GM12873 (cell line): ENCODE measurements around the gene MAGEA9B.
"Not testable (repeated sequence)": the region's sequence is repeated elsewhere in the genome, so short reads cannot be mapped to it uniquely, and the experiment has no call there.

Source experiments
- TF ChIP-seq, protein P1 (sequence below): IDR thresholded peaks from 2 replicates; pipeline ENCODE4 v1.5.1; 2012; ENCODE audit warnings: low read depth, mild to moderate bottlenecking, moderate library complexity, low read length, control low read depth; ENCODE audit not compliant: insufficient read depth; ENCODE audit errors: missing control alignments

The MAGEA9B gene, protein sequence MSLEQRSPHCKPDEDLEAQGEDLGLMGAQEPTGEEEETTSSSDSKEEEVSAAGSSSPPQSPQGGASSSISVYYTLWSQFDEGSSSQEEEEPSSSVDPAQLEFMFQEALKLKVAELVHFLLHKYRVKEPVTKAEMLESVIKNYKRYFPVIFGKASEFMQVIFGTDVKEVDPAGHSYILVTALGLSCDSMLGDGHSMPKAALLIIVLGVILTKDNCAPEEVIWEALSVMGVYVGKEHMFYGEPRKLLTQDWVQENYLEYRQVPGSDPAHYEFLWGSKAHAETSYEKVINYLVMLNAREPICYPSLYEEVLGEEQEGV

DNA sequence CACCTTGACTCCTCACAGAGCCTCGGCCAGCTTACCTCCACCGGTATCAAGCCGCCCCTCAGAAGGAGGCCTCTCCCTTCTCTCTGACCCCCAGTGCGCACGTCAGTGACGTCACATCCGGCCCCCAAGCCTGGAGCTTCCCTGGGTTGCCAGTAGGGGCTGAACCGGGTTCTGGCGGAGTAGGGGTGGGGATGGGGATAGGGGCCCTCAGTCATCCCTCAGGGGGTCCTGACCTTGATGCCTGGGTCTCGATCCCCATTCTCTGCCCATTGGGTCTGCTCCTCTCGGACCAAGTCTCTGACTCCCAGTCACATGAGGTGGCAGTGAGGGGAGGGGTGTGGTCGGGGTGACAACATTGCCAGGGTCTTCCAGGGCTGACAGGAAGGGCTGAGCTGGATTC, at the start of gene MAGEA9B:
MAGEA9B (minus strand) TSS at position 101 of the 400 bp plus-strand sequence. CDS start 4,280 bp downstream, outside the sequence.
- TF ChIP-seq, protein P1, sequence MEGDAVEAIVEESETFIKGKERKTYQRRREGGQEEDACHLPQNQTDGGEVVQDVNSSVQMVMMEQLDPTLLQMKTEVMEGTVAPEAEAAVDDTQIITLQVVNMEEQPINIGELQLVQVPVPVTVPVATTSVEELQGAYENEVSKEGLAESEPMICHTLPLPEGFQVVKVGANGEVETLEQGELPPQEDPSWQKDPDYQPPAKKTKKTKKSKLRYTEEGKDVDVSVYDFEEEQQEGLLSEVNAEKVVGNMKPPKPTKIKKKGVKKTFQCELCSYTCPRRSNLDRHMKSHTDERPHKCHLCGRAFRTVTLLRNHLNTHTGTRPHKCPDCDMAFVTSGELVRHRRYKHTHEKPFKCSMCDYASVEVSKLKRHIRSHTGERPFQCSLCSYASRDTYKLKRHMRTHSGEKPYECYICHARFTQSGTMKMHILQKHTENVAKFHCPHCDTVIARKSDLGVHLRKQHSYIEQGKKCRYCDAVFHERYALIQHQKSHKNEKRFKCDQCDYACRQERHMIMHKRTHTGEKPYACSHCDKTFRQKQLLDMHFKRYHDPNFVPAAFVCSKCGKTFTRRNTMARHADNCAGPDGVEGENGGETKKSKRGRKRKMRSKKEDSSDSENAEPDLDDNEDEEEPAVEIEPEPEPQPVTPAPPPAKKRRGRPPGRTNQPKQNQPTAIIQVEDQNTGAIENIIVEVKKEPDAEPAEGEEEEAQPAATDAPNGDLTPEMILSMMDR, result not testable (repeated sequence)

DNA sequence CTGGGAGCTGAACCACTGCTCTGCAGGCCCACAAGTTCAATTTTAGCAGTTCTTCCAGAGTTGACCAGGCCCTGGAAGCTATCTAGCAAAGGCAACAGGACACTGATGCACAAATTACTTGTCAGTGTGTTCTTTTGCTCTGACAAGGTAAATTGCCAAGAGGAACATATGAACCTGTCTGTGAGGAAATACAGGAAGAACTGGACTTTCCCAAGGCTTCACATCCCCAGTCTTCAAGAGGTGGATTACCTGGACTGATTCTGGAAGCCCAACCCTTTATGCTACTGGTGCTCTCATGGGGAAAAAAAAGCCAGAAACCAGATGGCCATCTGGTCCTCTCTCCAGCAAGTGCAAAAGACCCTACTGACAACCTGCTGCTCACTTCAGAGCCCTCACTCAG, 46.3 kb upstream of the MAGEA9B start:
- TF ChIP-seq, protein P1, result no peak

DNA sequence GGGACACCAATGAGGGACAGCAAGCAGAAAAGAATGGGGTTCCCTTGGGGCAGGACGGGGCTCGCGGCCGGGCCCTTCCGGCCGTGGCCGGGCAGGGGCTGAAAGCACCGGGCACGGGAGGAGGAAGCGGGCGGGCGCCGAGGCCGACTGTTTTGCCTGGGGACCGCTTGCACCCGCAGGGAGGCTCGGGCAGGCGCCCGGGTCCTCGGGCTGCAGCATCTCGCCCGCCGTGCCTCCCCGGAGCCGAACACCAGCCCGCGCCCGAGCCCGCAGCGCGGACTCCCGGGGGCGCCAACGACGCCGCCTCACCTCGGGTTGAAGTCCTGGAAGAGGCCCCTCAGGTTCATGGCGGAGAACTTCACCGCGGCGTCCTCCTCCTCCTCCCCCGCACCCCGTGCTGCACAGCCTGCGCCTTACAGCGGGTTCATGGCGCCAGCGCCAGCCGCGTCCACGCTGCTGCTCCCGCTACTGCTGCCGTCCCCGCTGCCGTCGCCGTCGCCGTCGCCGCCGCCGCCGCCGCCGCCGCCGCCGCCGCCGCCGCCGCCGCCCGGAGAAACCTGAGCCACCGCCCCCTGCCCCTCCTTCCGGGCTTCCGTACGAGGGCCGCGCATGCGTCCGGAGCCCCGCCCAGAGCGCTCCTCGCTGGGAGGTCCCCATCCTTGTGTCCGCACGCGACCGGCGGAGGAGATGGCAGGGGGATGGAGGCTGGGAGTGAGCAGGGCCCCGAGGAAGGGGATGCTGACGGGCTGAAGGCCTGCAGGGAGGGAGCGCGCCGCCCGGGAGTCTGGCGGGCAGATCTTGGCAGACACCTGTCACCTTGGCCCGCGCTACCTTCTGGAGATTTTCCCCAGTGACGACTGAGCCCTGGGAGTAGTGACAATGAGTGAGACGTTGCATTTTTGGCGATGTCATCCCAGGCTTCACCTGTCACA, 44.2 kb upstream of the MAGEA9B start, which contains the start of gene TMEM185A:
TMEM185A (minus strand) TSS at position 559 of the 932 bp plus-strand sequence; CDS start at position 347, 212 bp downstream.
- TF ChIP-seq, protein P1, result no peak

DNA sequence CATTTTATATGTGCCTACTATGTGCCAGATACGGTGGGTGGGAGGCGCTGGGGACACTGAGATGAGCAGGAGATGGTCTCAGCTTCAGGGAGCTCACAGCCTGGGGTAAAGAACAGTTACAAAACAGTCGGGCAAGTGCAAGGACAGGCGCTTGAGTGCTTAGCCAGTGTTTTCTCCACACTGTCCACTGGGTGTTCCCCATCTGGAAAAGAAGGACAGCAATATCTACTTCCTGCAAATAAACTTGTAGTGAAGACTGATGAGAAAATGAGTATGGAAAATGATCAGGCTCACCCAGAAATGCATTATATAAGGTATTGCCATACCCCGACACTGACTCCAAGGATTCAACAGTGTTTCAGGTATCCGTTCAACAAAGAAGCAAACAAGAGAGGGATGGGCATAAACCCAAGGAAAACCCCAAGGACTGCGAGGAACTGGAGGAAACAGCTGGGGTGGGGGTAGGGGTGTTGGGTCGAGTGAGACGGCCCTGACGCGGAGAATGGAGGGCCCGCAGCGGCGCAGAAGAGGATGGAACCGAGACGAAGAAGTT, 43.5 kb upstream of the MAGEA9B start:
- TF ChIP-seq, protein P1, result no peak

DNA sequence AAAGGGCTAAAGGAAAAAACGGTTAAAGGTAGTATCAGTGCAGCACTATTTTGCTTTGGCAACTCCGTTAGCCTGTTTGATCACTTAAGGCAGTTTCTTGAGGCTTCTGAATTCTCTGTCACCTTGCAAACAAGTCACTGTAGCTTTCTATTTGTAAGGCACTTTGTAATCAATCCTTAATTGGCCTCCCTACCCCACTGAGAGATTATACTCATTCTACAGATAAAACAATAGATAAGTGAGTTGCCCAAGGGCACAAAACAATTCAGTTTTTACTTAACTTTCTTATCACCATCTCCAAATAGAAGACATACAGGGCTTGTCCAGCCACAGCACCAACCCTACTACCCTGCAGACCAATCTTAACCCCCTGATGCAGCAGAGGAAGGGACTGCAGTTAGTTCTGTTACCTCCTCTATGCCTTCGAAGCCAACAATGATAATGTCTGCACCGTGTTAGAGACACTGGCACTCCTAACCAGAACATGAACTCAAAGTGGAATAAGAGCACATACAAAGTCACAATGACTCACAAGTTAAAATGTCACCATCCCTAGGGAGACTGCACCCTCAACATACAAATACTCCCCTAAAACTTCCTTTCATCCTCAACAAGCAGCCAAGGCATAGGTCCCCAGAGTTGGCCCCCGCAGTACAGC, 42.6 kb upstream of the MAGEA9B start:
- TF ChIP-seq, protein P1, result no peak

DNA sequence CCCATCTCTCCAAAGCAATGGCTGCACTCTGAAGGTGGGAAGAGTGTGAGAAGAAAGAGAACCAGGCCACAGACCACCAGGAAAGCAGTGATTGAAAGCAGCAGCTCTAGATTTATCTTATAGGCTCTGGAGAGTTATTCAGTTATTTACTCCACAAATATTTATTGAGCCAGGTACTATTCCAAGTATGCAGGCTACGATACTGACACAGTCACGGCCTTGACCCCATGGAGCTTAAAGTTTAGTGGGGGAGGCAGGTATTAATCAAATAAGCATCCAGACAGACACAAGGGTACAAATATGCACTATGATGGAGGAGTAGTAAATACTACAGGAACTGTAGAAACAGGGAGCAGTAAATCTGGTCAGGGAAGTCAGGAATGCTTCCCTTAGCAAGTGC, 41.5 kb upstream of the MAGEA9B start:
- TF ChIP-seq, protein P1, result no peak
